ENCODE results near the gene MAFF.

Gene MAFF

GRCh38 chr22:38250643-38251340 lies 49.0 kb downstream of the MAFF start:
- DNase-seq = no peak

GRCh38 chr22:38251341-38251692 lies 49.5 kb downstream of the MAFF start:
- DNase-seq = no peak

DNA sequence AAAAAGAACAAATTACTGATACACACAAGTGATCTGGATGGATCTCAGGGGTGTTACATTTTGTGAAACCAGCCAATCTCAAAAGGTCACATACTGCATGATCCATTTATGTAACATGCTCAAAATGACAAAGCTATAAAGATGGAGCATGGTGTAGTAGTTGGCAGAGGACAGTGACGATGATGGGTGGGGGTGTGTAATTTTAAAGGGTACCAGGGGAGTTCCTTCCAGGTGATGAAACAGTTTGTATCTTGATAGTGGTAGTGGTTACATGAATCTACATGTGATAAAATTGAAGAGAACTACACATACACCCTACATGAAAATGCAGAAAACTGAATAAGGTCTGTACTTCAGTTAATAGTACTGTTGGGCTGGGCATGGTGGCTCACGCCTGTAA lies 53.9 kb downstream of the MAFF start:
- DNase-seq = no peak

DNA sequence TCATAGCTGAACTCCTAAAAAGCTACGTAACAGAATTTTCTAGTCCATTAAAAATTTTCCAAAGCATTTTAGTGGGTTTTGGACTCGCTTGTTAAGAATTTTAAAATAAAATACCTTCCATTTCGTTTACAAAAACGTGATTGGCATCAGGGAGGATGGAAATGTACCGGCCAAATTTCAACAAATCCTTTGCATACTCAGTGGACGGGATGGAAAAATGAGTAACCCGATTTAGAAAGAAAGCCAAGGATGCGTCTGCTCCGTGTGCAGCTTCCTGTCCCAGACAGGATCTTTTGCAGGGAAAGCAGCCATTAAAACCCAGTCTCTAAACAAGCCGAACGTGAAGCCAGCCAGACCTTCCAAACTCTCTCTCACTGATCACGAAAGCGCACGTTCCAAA lies 55.4 kb downstream of the MAFF start:
- DNase-seq = no peak

DNA sequence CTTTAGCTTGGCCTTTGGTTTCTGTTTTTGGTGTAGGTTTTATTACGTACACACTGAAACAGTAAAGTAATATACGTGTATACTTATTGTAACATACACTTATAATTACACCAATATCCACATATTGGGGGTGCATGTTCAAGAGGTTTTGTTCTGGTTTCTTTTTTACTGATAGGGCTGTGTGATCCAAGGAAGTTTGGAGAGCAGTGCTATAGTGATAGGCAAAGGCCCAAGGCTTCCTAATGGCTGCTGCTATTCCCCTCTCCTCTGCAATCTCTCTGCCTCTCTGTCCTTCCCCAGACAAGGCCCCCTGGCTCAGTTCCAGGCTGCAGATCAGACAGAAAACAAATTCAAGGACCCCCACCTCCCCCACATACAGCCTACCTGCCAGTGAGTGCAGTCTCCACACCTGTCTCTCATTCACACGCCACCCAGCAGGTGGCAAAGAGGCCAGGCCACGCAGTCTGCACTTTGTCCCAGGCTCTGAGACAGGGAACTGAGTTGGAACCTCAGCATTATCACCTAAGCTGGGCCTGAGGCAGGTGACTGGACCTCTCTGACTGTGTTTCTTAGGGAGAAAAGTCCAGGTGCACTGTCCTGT lies 56.0 kb downstream of the MAFF start:
- DNase-seq = peak; percentile 27

GRCh38 chr22:38258895-38259294 lies 57.1 kb downstream of the MAFF start:
- DNase-seq = no peak

GRCh38 chr22:38259370-38259769 lies 57.6 kb downstream of the MAFF start:
- DNase-seq = no peak

- no peak for DNase-seq
These were observed 59.2 kb downstream of the MAFF start for GRCh38 chr22:38260761-38261681.

- DNase-seq = no peak
These were observed 60.4 kb downstream of the MAFF start for GRCh38 chr22:38262051-38262795.

DNA sequence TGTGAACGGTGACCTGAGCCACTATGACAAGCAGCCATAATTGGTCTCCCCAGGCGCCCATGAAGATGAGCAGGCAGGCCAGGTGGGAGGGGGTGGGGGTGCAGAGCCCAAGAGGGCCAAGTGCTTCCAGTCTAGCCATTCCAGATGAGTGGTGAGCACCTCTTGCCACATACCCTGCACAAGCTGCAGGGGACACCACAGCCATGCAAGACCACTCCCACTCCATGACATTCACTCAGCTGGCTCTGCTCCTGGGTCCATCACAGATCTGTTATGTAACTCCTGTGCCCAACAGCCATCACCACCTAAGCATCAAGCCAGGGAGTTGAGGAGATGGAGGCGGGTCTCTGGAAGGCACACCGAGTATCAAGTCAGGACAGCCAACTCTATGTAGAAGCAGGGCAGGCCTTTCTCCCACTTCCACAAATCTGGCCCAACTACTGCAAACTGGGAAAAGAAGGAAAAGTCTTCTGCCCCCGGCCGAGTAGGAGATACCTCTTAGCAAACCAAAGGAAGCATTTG lies 62.6 kb downstream of the MAFF start:
- DNase-seq = no peak

All from NCI-H1436 (cell line).